Subcutaneous adipose tissue (tissue), 4 donors: ENCODE data around the gene IGHMBP2. TPM values are rescaled to one million over a fixed set of nuclear protein-coding genes. Genes with fewer than 3 reads are reported as not detected.

Experiments used
- CTCF ChIP-seq: fragments of 450-650 bp; IDR thresholded peaks from one replicate; pipeline ENCODE4 v1.5.1; 2016; ENCODE audit warnings: low read depth, mild to moderate bottlenecking, control low read depth, antibody characterized with exemption, moderate library complexity
- total RNA-seq, 4 donors: library from RNA; depleted of rRNA; stranded (reverse); fragments of >200 nt; gene quantifications; one replicate each; pipeline ENCODE4 v1.1.0, GENCODE V29; 2016

The IGHMBP2 gene
- total RNA-seq = 10 to 100 TPM in 2 of 4 donors, 1 to 10 TPM in 2; 7.0 to 21.9 (median 11.4) TPM

- TF ChIP-seq CTCF = no peak
Observed at GRCh38 chr11:68903288-68904247, at the start of gene IGHMBP2, which contains the start of gene MRPL21. Gene IGHMBP2 (plus strand): TSS chr11:68903891. CDS start chr11:68903953, 62 bp downstream. Gene MRPL21 (minus strand): TSS chr11:68903832. CDS start chr11:68903810, 22 bp downstream.

- no peak for TF ChIP-seq CTCF
Observed at GRCh38 chr11:68854273-68854958, 49.3 kb upstream of the IGHMBP2 start.

- TF ChIP-seq CTCF = no peak
Observed at GRCh38 chr11:68855205-68855981, 48.3 kb upstream of the IGHMBP2 start.

- TF ChIP-seq CTCF = no peak
Observed at GRCh38 chr11:68857037-68857586, 46.6 kb upstream of the IGHMBP2 start.

GRCh38 chr11:68859123-68859522 lies 44.6 kb upstream of the IGHMBP2 start:
- no peak for TF ChIP-seq CTCF

GRCh38 chr11:68862421-68862820 lies 41.3 kb upstream of the IGHMBP2 start:
- TF ChIP-seq CTCF = no peak
